Lung (tissue), 12 donors: ENCODE results near the gene MFSD2A. TPM values are rescaled to one million over a fixed set of nuclear protein-coding genes. Genes with fewer than 3 reads are reported as not detected.

Source experiments
- ATAC-seq: fragments of 200-7000 bp; cut with Tn5 transposase; one replicate; pipeline ENCODE4 v1.9.1; 2020; ENCODE audit warnings: moderate number of reproducible peaks; ENCODE audit not compliant: insufficient read depth, low FRiP score
- DNase-seq, 3 donors: peaks; one replicate each; pipeline ENCODE4 v3.0.0-alpha.2; 2013 to 2017
- H3K27ac ChIP-seq, 2 donors: one replicate each; pipeline ENCODE4 v1.5.1; 2013; ENCODE audit warnings: mild to moderate bottlenecking in 2 of 2, moderate library complexity in 2 of 2, control low read depth in 1 of 2, inconsistent platforms in 1 of 2, low read depth in 1 of 2, low read length in 1 of 2
- H3K27me3 ChIP-seq, 3 donors: one replicate each; pipeline ENCODE4 v1.5.1; 2013; ENCODE audit warnings: low read length in 2 of 3; ENCODE audit not compliant: control insufficient read depth in 3 of 3, insufficient read depth in 3 of 3
- H3K36me3 ChIP-seq, 4 donors: one replicate each; pipeline ENCODE4 v1.5.1; 2013; ENCODE audit warnings: low read length in 4 of 4, mild to moderate bottlenecking in 1 of 4, moderate library complexity in 1 of 4; ENCODE audit not compliant: control insufficient read depth in 4 of 4, insufficient read depth in 4 of 4
- H3K4me1 ChIP-seq, 5 donors: one replicate each; pipeline ENCODE4 v1.5.1; 2013; ENCODE audit warnings: low read length in 5 of 5, mild to moderate bottlenecking in 2 of 5, moderate library complexity in 1 of 5; ENCODE audit not compliant: control insufficient read depth in 5 of 5, insufficient read depth in 5 of 5
- H3K4me3 ChIP-seq: one replicate; pipeline ENCODE4 v1.5.1; 2013; ENCODE audit warnings: mild to moderate bottlenecking, control low read depth, moderate library complexity
- H3K9ac ChIP-seq, 2 donors: one replicate each; pipeline ENCODE4 v1.5.1; 2013; ENCODE audit warnings: low read length in 2 of 2, control low read depth in 1 of 2; ENCODE audit not compliant: insufficient read depth in 1 of 2
- H3K9me3 ChIP-seq, 4 donors: one replicate each; pipeline ENCODE4 v1.5.1; 2013; ENCODE audit warnings: low read length in 3 of 4, mild to moderate bottlenecking in 1 of 4, moderate library complexity in 1 of 4; ENCODE audit not compliant: control insufficient read depth in 4 of 4, insufficient read depth in 3 of 4
- WGBS, 2 donors: extraction: QIAGEN DNeasy Blood & Tissue Kit; methylation state at CpG; one replicate each; pipeline ENCODE4 v1.1.7; 2013; 5-methylcytosine and 5-hydroxymethylcytosine counted together
- polyA plus RNA-seq, 2 donors: library from polyadenylated mRNA; stranded (reverse); fragments of 200-250 nt; gene quantifications; one replicate each; pipeline ENCODE4 v1.2.1, GENCODE V29; 2013
- total RNA-seq, 2 donors: library from RNA; depleted of rRNA in 1 of 2; stranded (reverse); fragments of >200 nt in 1 of 2; gene quantifications; one replicate each; pipeline ENCODE4 v1.2.1, GENCODE V29; 2014 to 2021
- TF ChIP-seq, protein P1 (sequence below): IDR thresholded peaks from 2 replicates; pipeline ENCODE4 v1.5.1; 2012; ENCODE audit warnings: mild to moderate bottlenecking; ENCODE audit errors: control extremely low read depth, extremely low read depth
- donor health status: control.
- donor health status: control.
- donor health status: Bipolar disorder and iron deficiency.
- donor health status: healthy.
- donor health status: DM: yes; HTN: yes; CAD: no.

Gene MFSD2A
- total and polyA plus RNA-seq, 4 donors = 57.2 to 149 (median 121) TPM

DNA sequence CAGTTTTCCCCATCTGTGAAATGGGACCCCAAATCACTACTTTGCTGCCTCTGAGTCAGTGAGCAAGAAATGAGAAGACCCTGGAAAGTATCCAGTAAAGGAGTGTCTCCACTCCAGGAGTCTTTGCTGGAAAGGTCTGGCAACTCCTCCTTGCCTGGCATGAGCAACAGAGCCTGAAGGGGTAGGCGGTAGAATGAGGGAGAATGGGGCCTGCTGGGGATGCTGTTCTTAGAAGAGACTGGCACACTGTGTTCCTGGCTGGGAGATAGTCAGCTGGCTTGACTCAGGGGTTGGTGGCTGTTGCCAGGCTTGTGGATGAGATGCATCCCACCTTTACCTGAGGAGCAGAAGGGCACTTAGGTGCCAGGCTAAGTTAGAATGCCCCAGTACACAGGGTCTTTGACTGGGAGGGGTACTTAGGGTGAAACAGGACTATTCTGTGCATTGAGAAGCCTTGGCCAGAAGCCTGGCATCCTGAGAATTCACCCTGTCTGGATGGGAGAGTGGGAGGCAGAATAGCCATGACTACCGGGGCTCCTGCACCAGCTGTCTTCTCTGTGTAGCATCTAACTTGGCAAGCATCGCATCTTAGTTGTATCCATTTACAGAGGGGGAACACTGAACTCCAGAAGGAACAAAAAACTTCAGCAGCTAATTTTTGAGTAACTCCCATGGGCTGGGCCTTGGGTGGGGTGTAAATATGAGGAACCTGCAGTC lies 2.5 kb downstream of the MFSD2A start:
- peaks cover 0 to 16% (median 6%) of the 10 kb centered on the region in 5 donors for H3K4me1 ChIP-seq
- no peak overlapping the region for H3K9ac ChIP-seq
- TF ChIP-seq, protein P1, sequence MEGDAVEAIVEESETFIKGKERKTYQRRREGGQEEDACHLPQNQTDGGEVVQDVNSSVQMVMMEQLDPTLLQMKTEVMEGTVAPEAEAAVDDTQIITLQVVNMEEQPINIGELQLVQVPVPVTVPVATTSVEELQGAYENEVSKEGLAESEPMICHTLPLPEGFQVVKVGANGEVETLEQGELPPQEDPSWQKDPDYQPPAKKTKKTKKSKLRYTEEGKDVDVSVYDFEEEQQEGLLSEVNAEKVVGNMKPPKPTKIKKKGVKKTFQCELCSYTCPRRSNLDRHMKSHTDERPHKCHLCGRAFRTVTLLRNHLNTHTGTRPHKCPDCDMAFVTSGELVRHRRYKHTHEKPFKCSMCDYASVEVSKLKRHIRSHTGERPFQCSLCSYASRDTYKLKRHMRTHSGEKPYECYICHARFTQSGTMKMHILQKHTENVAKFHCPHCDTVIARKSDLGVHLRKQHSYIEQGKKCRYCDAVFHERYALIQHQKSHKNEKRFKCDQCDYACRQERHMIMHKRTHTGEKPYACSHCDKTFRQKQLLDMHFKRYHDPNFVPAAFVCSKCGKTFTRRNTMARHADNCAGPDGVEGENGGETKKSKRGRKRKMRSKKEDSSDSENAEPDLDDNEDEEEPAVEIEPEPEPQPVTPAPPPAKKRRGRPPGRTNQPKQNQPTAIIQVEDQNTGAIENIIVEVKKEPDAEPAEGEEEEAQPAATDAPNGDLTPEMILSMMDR = no peak
- peaks cover 0 to 7% (median 0%) of the 10 kb centered on the region in 3 donors for H3K27me3 ChIP-seq
- H3K27ac ChIP-seq = peak overlapping the region in 1 of 2 donors; percentile 60
- ATAC-seq (no peak), DNase-seq (no peak)
- H3K4me3 ChIP-seq = peak overlapping the region; percentile 28
- 64 to 86% methylated on average over 3 of the region's 3 CpGs for WGBS, 2 donors
- H3K9me3 ChIP-seq = no peaks in the 10 kb centered on the region
- peaks cover 0 to 2% (median 0%) of the 10 kb centered on the region in 4 donors for H3K36me3 ChIP-seq

- H3K27ac ChIP-seq = peak overlapping the region in 1 of 2 donors; percentile 11
- H3K27me3 ChIP-seq = peaks cover 0 to 7% (median 0%) of the 10 kb centered on the region in 3 donors
- WGBS, 2 donors = 48 to 58% methylated on average over 7 of the region's 7 CpGs
- H3K9ac ChIP-seq = no peak overlapping the region
- peaks cover 0 to 16% (median 6%) of the 10 kb centered on the region in 5 donors for H3K4me1 ChIP-seq
- DNase-seq (no peak), ATAC-seq (no peak)
- TF ChIP-seq, protein P1 = no peak
- peak overlapping the region; percentile 10 for H3K4me3 ChIP-seq
- H3K36me3 ChIP-seq = peaks cover 0 to 2% (median 0%) of the 10 kb centered on the region in 4 donors
- H3K9me3 ChIP-seq = no peaks in the 10 kb centered on the region
These were observed 3.7 kb downstream of the MFSD2A start for GRCh38 chr1:39958403-39959200.

GRCh38 chr1:39959651-39960333 lies 4.8 kb downstream of the MFSD2A start:
- WGBS, 2 donors = 43 to 52% methylated on average over 12 of the region's 12 CpGs
- Histone ChIP-seq H3K9ac (no peak overlapping the region), H3K4me1 (peaks cover 0 to 16% (median 3%) of the 10 kb centered on the region in 5 donors), H3K36me3 (peaks cover 0 to 2% (median 0%) of the 10 kb centered on the region in 4 donors), H3K9me3 (no peaks in the 10 kb centered on the region), H3K4me3 (no peak overlapping the region), H3K27me3 (peaks cover 0 to 7% (median 0%) of the 10 kb centered on the region in 3 donors), H3K27ac (peak overlapping the region in 1 of 2 donors; percentile 80)
- ATAC-seq (no peak), DNase-seq (no peak)
- TF ChIP-seq, protein P1 = no peak
